HEK293 (cell line): ENCODE data around the gene NEURL1.

Source experiments
- CTCF ChIA-PET: fragments of 350-600 bp; formaldehyde crosslinking; extraction: SDS; loops from one replicate; lab custom pipeline; 2021; ENCODE audit warnings: antibody characterized with exemption; lab: Yijun Ruan, JAX
- POLR2A ChIA-PET: fragments of 300-600 bp; formaldehyde crosslinking; extraction: SDS; loops from one replicate; lab custom pipeline; 2020; ENCODE audit warnings: antibody characterized with exemption, inconsistent platforms; lab: Yijun Ruan, JAX
- H3K27ac ChIP-seq: fragments of 200-500 bp; sonication (Bioruptor generic); 2 replicates; pipeline ENCODE4 v1.5.1; 2014; ENCODE audit warnings: low read depth, low read length, control low read depth, inconsistent platforms; ENCODE audit errors: extremely low read depth
- H3K36me3 ChIP-seq, 2 experiments: fragments of 200-500 bp in 1 of 2; sonication (Bioruptor generic) in 1 of 2; 1 replicate in 1 of 2; 2 replicates in 1 of 2; pipeline ENCODE4 v1.5.1; 2014 to 2017; ENCODE audit warnings: inconsistent platforms in 2 of 2, low read length in 2 of 2; ENCODE audit not compliant: control insufficient read depth in 2 of 2, insufficient read depth in 1 of 2
- H3K4me1 ChIP-seq: fragments of 200-500 bp; sonication (Bioruptor generic); 2 replicates; pipeline ENCODE4 v1.5.1; 2014; ENCODE audit warnings: mild to moderate bottlenecking, low read length, inconsistent platforms; ENCODE audit not compliant: control insufficient read depth, insufficient read depth
- H3K4me3 ChIP-seq: 2 replicates; pipeline ENCODE4 v1.5.1; 2011; ENCODE audit warnings: low read depth, mild to moderate bottlenecking, control low read depth, low read length, moderate library complexity
- H3K9me3 ChIP-seq: fragments of 200-500 bp; sonication (Bioruptor generic); 2 replicates; pipeline ENCODE4 v1.5.1; 2014; ENCODE audit warnings: low read depth, low read length, inconsistent platforms; ENCODE audit not compliant: control insufficient read depth, insufficient read depth
- GLI2 ChIP-seq: fragments of 450-650 bp; formaldehyde crosslinking; IDR thresholded peaks from 2 replicates; pipeline ENCODE4; 2017; ENCODE audit warnings: missing biosample characterization, missing genetic modification characterization, low read depth, borderline replicate concordance
- HIC1 ChIP-seq: fragments of 450-650 bp; formaldehyde crosslinking; IDR thresholded peaks from 2 replicates; pipeline ENCODE4 v1.5.1; 2016; ENCODE audit warnings: missing biosample characterization, missing genetic modification characterization
- HOXA7 ChIP-seq: sonication (generic); formaldehyde crosslinking; IDR thresholded peaks from 2 replicates; pipeline ENCODE4 v1.8.1; 2022; ENCODE audit warnings: missing genetic modification reagents, borderline replicate concordance
- PATZ1 ChIP-seq: fragments of 450-650 bp; formaldehyde crosslinking; IDR thresholded peaks from 2 replicates; pipeline ENCODE4 v1.5.1; 2016; ENCODE audit warnings: missing biosample characterization, missing genetic modification characterization
- SALL2 ChIP-seq: fragments of 450-650 bp; formaldehyde crosslinking; IDR thresholded peaks from 2 replicates; pipeline ENCODE4 v1.5.0; 2017; ENCODE audit warnings: missing biosample characterization, mild to moderate bottlenecking, missing genetic modification characterization, borderline replicate concordance
- SP7 ChIP-seq: fragments of 450-650 bp; formaldehyde crosslinking; IDR thresholded peaks from 2 replicates; pipeline ENCODE4 v1.5.1; 2016; ENCODE audit warnings: missing biosample characterization, missing genetic modification characterization
- ZBTB20 ChIP-seq: fragments of 450-650 bp; formaldehyde crosslinking; IDR thresholded peaks from 2 replicates; pipeline ENCODE4 v1.5.1; 2016; ENCODE audit warnings: missing biosample characterization, missing genetic modification characterization
- ZBTB21 ChIP-seq: fragments of 450-650 bp; formaldehyde crosslinking; IDR thresholded peaks from 2 replicates; pipeline ENCODE4 v1.5.1; 2017; ENCODE audit warnings: missing biosample characterization, missing genetic modification characterization
- ZFP3 ChIP-seq: fragments of 450-650 bp; formaldehyde crosslinking; IDR thresholded peaks from 2 replicates; pipeline ENCODE4 v1.5.1; 2016; ENCODE audit warnings: low read depth, missing biosample characterization, missing genetic modification characterization
- ZIC2 ChIP-seq: fragments of 450-650 bp; formaldehyde crosslinking; IDR thresholded peaks from 2 replicates; pipeline ENCODE4 v1.5.1; 2016; ENCODE audit warnings: missing biosample characterization, missing genetic modification characterization
- ZNF239 ChIP-seq: fragments of 450-650 bp; formaldehyde crosslinking; IDR thresholded peaks from 2 replicates; pipeline ENCODE4 v1.5.1; 2016; ENCODE audit warnings: missing biosample characterization, missing genetic modification characterization
- ZNF248 ChIP-seq: fragments of 450-650 bp; formaldehyde crosslinking; IDR thresholded peaks from 2 replicates; pipeline ENCODE4 v1.5.1; 2017; ENCODE audit warnings: missing biosample characterization, missing genetic modification characterization
- ZNF26 ChIP-seq: fragments of 450-650 bp; formaldehyde crosslinking; IDR thresholded peaks from 2 replicates; pipeline ENCODE4 v1.5.1; 2016; ENCODE audit warnings: missing biosample characterization, missing genetic modification characterization
- ZNF274 ChIP-seq, 2 experiments: fragments of 200-500 bp in 1 of 2; fragments of 450-650 bp in 1 of 2; sonication (Bioruptor generic) in 1 of 2; formaldehyde crosslinking in 1 of 2; IDR thresholded peaks; 2 replicates each; pipeline versions ENCODE4 v1.5.1 to v1.6.1; 2014 to 2016; ENCODE audit warnings: borderline replicate concordance in 1 of 2, inconsistent platforms in 1 of 2, low read length in 1 of 2, missing biosample characterization in 1 of 2, missing genetic modification characterization in 1 of 2
- ZNF416 ChIP-seq: fragments of 450-650 bp; formaldehyde crosslinking; IDR thresholded peaks from 2 replicates; pipeline ENCODE4 v1.5.1; 2016; ENCODE audit warnings: missing biosample characterization, missing genetic modification characterization
- ZNF514 ChIP-seq: fragments of 450-650 bp; formaldehyde crosslinking; IDR thresholded peaks from 2 replicates; pipeline ENCODE4 v1.5.1; 2016; ENCODE audit warnings: missing biosample characterization, missing genetic modification characterization
- ZNF530 ChIP-seq: fragments of 450-650 bp; formaldehyde crosslinking; IDR thresholded peaks from 2 replicates; pipeline ENCODE4 v1.5.1; 2016; ENCODE audit warnings: low read depth, missing biosample characterization, missing genetic modification characterization
- ZNF585B ChIP-seq: fragments of 450-650 bp; formaldehyde crosslinking; IDR thresholded peaks from 2 replicates; pipeline ENCODE4 v1.5.1; 2016; ENCODE audit warnings: missing biosample characterization, missing genetic modification characterization
- ZNF623 ChIP-seq: fragments of 450-650 bp; formaldehyde crosslinking; IDR thresholded peaks from 2 replicates; pipeline ENCODE4 v1.5.1; 2016; ENCODE audit warnings: missing biosample characterization, missing genetic modification characterization
- ZNF670 ChIP-seq: fragments of 450-650 bp; formaldehyde crosslinking; IDR thresholded peaks from 2 replicates; pipeline ENCODE4 v1.5.1; 2016; ENCODE audit warnings: missing biosample characterization, missing genetic modification characterization, low read depth
- ZSCAN16 ChIP-seq: fragments of 450-650 bp; formaldehyde crosslinking; IDR thresholded peaks from 2 replicates; pipeline ENCODE4 v1.5.1; 2016; ENCODE audit warnings: missing biosample characterization, missing genetic modification characterization
- ZSCAN4 ChIP-seq: fragments of 450-650 bp; formaldehyde crosslinking; IDR thresholded peaks from 2 replicates; pipeline ENCODE4 v1.5.1; 2017; ENCODE audit warnings: missing biosample characterization, missing genetic modification characterization

Gene NEURL1

GRCh38 chr10:103507235-103508191 lies 14.0 kb downstream of the NEURL1 start (continued):
- TF ChIP-seq PATZ1, result no peak
- no peak for TF ChIP-seq ZNF514 (tag by site-specific recombination)
- no peak for TF ChIP-seq HOXA7
- TF ChIP-seq ZIC2 (tag by site-specific recombination), result 0 out of 2 replicates have a peak, but pooled peaks have one; percentile 44
- TF ChIP-seq ZNF670 (tag by site-specific recombination), result no peak

- CTCF ChIA-PET, result interaction anchor here (0.6 to 1.8 kb wide), 5 partner anchors 25 to 83 kb away, joined by 3 to 6 read pairs (median 3); no protein-coding TSS in a partner anchor
- Histone ChIP-seq H3K4me1 (no peaks in the 10 kb centered on the region), H3K36me3 (no peaks in the 10 kb centered on the region), H3K27ac (no peak overlapping the region), H3K9me3 (no peaks in the 10 kb centered on the region), H3K4me3 (no peak overlapping the region)
- TF ChIP-seq ZSCAN4 (tag by site-specific recombination) (no peak), HIC1 (tag by site-specific recombination) (0 out of 2 replicates have a peak, but pooled peaks have one; percentile 32)
- POLR2A ChIA-PET, result no interaction called here
Measured at GRCh38 chr10:103510046-103510685, 16.7 kb downstream of the NEURL1 start.

- H3K4me1 ChIP-seq, result no peaks in the 10 kb centered on the region
- H3K4me3 ChIP-seq, result no peak overlapping the region
- TF ChIP-seq ZNF274 (IDR thresholded peaks at IDR 0.05; ENCODE audit: low read length) (no peak), ZNF274 (tag by site-specific recombination; IDR thresholded peaks at IDR 0.05; ENCODE audit: borderline replicate concordance) (no peak), GLI2 (tag by site-specific recombination) (no peak), ZFP3 (tag by site-specific recombination) (no peak), ZNF585B (tag by site-specific recombination) (no peak), ZSCAN16 (tag by site-specific recombination) (no peak), ZBTB21 (no peak), ZNF248 (tag by site-specific recombination) (no peak), ZNF416 (tag by site-specific recombination) (no peak), ZBTB20 (tag by site-specific recombination) (no peak), SP7 (tag by site-specific recombination) (no peak), SALL2 (no peak), ZNF239 (tag by site-specific recombination) (no peak), ZNF530 (tag by site-specific recombination) (no peak), ZNF26 (tag by site-specific recombination) (no peak), ZNF623 (tag by site-specific recombination) (no peak)
- no peaks in the 10 kb centered on the region for H3K36me3 ChIP-seq
- no peaks in the 10 kb centered on the region for H3K9me3 ChIP-seq
- ChIA-PET CTCF (interaction anchor here (1.2 to 1.4 kb wide), 3 partner anchors 35 to 175 kb away, joined by 3 to 6 read pairs (median 5); no protein-coding TSS in a partner anchor), POLR2A (no interaction called here)
- H3K27ac ChIP-seq, result no peak overlapping the region
Measured at GRCh38 chr10:103510791-103511752, 17.6 kb downstream of the NEURL1 start.
